ENCODE measurements around the gene M1AP.
A peak's percentile ranks its signal among the peaks of the same experiment; 100 is the strongest.

Gene M1AP

DNA sequence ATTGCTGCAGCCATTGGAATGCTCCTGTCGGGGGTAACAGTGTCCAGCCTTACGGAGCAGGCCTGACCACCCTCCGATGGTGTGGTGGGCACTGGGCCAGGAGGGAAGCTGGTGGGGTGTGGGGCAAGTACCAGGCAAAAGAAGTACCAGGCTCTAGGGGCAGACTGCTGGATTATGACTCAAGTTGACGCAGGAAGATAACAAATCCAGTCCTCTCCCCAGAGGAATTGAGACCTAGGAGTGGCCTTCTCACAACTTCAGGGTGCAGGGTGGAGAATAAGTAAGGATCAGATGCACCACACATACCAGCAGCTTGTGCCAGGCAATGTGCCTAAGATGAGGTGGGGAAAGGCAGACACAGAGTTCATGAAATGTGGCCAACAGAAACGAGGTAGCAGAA is 43.8 kb upstream of the M1AP start:
- Histone ChIP-seq H3K4me3 (ENCODE audit: low read depth, low read length) (no peak overlapping the region), H3K36me3 (no peaks in the 10 kb centered on the region), H3K4me1 (no peaks in the 10 kb centered on the region), H3K27me3 (no peaks in the 10 kb centered on the region), H3K9me3 (no peaks in the 10 kb centered on the region)
- TF ChIP-seq, protein P1, sequence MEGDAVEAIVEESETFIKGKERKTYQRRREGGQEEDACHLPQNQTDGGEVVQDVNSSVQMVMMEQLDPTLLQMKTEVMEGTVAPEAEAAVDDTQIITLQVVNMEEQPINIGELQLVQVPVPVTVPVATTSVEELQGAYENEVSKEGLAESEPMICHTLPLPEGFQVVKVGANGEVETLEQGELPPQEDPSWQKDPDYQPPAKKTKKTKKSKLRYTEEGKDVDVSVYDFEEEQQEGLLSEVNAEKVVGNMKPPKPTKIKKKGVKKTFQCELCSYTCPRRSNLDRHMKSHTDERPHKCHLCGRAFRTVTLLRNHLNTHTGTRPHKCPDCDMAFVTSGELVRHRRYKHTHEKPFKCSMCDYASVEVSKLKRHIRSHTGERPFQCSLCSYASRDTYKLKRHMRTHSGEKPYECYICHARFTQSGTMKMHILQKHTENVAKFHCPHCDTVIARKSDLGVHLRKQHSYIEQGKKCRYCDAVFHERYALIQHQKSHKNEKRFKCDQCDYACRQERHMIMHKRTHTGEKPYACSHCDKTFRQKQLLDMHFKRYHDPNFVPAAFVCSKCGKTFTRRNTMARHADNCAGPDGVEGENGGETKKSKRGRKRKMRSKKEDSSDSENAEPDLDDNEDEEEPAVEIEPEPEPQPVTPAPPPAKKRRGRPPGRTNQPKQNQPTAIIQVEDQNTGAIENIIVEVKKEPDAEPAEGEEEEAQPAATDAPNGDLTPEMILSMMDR (IDR thresholded peaks at IDR 0.05; ENCODE audit: low read depth, low read length): no peak
- no peak for DNase-seq

GRCh38 chr2:74690571-74690970 is 42.4 kb upstream of the M1AP start:
- Histone ChIP-seq H3K36me3 (no peaks in the 10 kb centered on the region), H3K4me3 (ENCODE audit: low read depth, low read length) (no peak overlapping the region), H3K4me1 (no peaks in the 10 kb centered on the region), H3K27me3 (no peaks in the 10 kb centered on the region), H3K9me3 (no peaks in the 10 kb centered on the region)
- TF ChIP-seq, protein P1 (IDR thresholded peaks at IDR 0.05; ENCODE audit: low read depth, low read length): peak; percentile 77
- peak; percentile 19 for DNase-seq

DNA sequence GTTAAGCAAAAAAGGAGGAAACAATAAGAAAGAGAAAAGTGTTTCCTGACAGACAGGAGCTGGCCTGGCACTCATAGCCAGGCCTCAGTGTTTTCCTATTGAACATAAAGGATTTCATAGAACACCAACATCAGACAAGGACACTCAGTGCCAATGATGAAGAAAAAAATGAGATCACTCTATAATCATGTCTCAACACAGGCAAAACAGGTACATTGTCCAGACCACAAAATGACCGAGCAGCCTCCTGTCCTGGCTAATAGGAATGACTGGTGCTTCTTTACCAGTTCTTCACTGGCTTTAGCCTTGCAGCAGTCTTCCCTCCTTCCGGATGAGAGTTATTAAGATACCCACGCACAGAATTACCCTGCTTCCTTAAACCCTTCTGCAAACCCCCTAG is 41.5 kb upstream of the M1AP start:
- H3K4me3 ChIP-seq (ENCODE audit: low read depth, low read length): no peak overlapping the region
- H3K36me3 ChIP-seq: no peaks in the 10 kb centered on the region
- TF ChIP-seq, protein P1 (IDR thresholded peaks at IDR 0.05; ENCODE audit: low read depth, low read length): no peak
- H3K9me3 ChIP-seq: no peaks in the 10 kb centered on the region
- no peaks in the 10 kb centered on the region for H3K4me1 ChIP-seq
- no peaks in the 10 kb centered on the region for H3K27me3 ChIP-seq
- DNase-seq: no peak

GRCh38 chr2:74688881-74689280 is 40.8 kb upstream of the M1AP start:
- H3K27me3 ChIP-seq: no peaks in the 10 kb centered on the region
- H3K36me3 ChIP-seq: no peaks in the 10 kb centered on the region
- no peaks in the 10 kb centered on the region for H3K4me1 ChIP-seq
- no peaks in the 10 kb centered on the region for H3K9me3 ChIP-seq
- TF ChIP-seq, protein P1 (IDR thresholded peaks at IDR 0.05; ENCODE audit: low read depth, low read length): no peak
- no peak overlapping the region for H3K4me3 ChIP-seq (ENCODE audit: low read depth, low read length)
- DNase-seq: no peak

GRCh38 chr2:74685408-74685807 is 37.3 kb upstream of the M1AP start:
- Histone ChIP-seq H3K9me3 (no peaks in the 10 kb centered on the region), H3K36me3 (no peaks in the 10 kb centered on the region), H3K27me3 (no peaks in the 10 kb centered on the region), H3K4me3 (ENCODE audit: low read depth, low read length) (no peak overlapping the region), H3K4me1 (no peaks in the 10 kb centered on the region)
- DNase-seq: no peak
- TF ChIP-seq, protein P1 (IDR thresholded peaks at IDR 0.05; ENCODE audit: low read depth, low read length): no peak

- no peaks in the 10 kb centered on the region for H3K4me1 ChIP-seq
- H3K9me3 ChIP-seq: no peaks in the 10 kb centered on the region
- H3K36me3 ChIP-seq: no peaks in the 10 kb centered on the region
- DNase-seq: no peak
- H3K27me3 ChIP-seq: no peaks in the 10 kb centered on the region
- no peak overlapping the region for H3K4me3 ChIP-seq (ENCODE audit: low read depth, low read length)
- TF ChIP-seq, protein P1 (IDR thresholded peaks at IDR 0.05; ENCODE audit: low read depth, low read length): no peak
These were observed 34.4 kb upstream of the M1AP start for GRCh38 chr2:74682501-74682900.

Data from BE2C (cell line).